PFSK-1 (cell line): ENCODE measurements around the gene ARG2.
A peak's percentile ranks its signal among the peaks of the same experiment; 100 is the strongest.

Experiments used
- FOXP2 ChIP-seq: optimal IDR thresholded peaks from 2 replicates; pipeline ENCODE3; 2011; ENCODE audit warnings: borderline replicate concordance, control low read depth, inconsistent platforms; ENCODE audit not compliant: insufficient read depth; ENCODE audit errors: extremely low read length, extremely low read depth
- POLR2AphosphoS5 ChIP-seq: IDR thresholded peaks from 2 replicates; pipeline ENCODE4 v1.6.1; 2012; ENCODE audit warnings: low read depth, mild to moderate bottlenecking, control low read depth, low read length, moderate library complexity
- SIN3A ChIP-seq: IDR thresholded peaks from 2 replicates; pipeline ENCODE4 v1.6.1; 2012; ENCODE audit warnings: mild to moderate bottlenecking, low read length, moderate library complexity, borderline replicate concordance; ENCODE audit not compliant: insufficient read depth
- TAF1 ChIP-seq: IDR thresholded peaks from 2 replicates; pipeline ENCODE4 v1.6.1; 2012; ENCODE audit warnings: low read length, control low read depth, borderline replicate concordance; ENCODE audit not compliant: insufficient read depth
- TF ChIP-seq, protein P1 (sequence below), 2 experiments: IDR thresholded peaks; 2 replicates each; pipeline versions ENCODE4 v1.6.1 to v1.8.0; 2011 to 2012; ENCODE audit warnings: low read depth in 2 of 2, low read length in 2 of 2, control low read depth in 1 of 2, inconsistent platforms in 1 of 2, mild to moderate bottlenecking in 1 of 2, moderate library complexity in 1 of 2; ENCODE audit not compliant: insufficient read depth in 1 of 2

ARG2 gene

DNA sequence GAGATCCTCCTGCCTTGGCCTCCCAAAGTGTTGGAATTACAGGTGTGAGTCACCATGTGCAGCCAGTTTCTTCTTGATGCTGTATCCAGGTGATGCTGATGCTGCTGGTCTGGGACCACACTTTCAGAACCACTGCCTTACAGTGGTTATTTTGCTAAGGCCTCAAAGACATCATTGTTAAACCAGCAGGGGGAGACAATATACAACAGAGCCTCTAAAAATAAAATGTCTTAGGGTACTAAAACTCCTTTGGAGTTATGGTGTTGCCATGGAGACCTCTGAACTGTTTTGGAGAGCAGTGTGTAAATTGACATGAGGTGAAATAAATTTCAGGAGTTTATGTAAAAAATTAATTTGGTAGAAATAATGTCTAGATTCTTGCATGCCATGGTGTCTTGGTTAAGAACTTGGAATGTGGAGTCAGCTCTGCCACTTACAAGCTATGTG, 1.1 kb upstream of the ARG2 start:
- no peak for TF ChIP-seq SIN3A
- no peak for TF ChIP-seq TAF1
- no peak for TF ChIP-seq FOXP2

DNA sequence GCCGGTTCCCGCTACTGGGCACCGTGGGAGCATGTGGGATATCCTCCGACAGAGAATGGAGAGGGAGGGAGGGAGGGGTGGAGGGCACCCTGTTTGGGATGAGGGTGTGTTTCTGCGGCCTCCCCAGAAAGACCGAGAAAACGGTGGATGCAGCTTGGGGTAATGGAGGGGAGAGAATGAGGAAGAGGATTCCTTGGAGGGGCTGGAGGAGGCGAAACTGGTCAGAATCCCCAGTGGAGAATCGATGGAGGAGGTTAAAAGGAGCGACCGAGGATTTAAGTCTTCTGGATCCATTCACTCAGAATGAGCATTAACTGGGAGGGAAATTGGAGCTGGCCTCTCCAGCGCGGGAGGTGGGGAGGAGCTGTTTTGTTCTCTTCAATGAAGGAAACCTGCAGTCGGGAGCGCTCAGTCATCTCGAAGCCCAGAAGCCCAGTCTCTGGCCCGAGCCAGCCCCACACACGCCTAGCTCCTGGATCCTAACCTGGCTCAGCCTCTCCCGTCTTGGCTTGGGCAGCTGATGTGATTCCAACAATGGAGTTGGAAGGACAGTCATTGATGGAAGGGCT, 581 bp downstream of the ARG2 start:
- no peak for TF ChIP-seq FOXP2
- TF ChIP-seq, protein P1, sequence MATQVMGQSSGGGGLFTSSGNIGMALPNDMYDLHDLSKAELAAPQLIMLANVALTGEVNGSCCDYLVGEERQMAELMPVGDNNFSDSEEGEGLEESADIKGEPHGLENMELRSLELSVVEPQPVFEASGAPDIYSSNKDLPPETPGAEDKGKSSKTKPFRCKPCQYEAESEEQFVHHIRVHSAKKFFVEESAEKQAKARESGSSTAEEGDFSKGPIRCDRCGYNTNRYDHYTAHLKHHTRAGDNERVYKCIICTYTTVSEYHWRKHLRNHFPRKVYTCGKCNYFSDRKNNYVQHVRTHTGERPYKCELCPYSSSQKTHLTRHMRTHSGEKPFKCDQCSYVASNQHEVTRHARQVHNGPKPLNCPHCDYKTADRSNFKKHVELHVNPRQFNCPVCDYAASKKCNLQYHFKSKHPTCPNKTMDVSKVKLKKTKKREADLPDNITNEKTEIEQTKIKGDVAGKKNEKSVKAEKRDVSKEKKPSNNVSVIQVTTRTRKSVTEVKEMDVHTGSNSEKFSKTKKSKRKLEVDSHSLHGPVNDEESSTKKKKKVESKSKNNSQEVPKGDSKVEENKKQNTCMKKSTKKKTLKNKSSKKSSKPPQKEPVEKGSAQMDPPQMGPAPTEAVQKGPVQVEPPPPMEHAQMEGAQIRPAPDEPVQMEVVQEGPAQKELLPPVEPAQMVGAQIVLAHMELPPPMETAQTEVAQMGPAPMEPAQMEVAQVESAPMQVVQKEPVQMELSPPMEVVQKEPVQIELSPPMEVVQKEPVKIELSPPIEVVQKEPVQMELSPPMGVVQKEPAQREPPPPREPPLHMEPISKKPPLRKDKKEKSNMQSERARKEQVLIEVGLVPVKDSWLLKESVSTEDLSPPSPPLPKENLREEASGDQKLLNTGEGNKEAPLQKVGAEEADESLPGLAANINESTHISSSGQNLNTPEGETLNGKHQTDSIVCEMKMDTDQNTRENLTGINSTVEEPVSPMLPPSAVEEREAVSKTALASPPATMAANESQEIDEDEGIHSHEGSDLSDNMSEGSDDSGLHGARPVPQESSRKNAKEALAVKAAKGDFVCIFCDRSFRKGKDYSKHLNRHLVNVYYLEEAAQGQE (IDR thresholded peaks at IDR 0.05; ENCODE audit: insufficient read depth in 1 of 2, low read depth in 2 of 2, low read length in 2 of 2), result no peak
- no peak for TF ChIP-seq POLR2AphosphoS5
- TF ChIP-seq TAF1, result no peak
- no peak for TF ChIP-seq SIN3A

DNA sequence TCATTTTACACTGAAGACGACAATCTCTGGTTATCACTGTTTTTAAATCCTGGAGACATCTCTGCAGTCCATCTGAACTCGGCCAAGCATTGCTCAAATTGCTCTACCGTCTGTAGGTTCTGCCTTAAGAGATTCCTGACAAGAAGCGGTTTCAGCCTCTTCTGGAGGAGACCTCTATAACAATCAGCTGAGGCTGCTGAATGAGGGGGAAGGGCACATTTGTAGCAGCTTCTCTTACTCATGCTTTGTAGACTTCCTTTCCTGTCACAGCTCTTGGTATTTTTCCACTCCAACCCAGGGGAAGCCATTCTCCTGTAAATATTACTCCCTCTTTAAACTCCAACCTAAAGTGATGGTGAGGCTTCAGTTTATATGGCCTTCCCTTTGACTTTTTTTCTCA, 3.0 kb downstream of the ARG2 start:
- TF ChIP-seq SIN3A (peak; percentile 95; the same call in 1 of the 2 replicates), TAF1 (no peak)

DNA sequence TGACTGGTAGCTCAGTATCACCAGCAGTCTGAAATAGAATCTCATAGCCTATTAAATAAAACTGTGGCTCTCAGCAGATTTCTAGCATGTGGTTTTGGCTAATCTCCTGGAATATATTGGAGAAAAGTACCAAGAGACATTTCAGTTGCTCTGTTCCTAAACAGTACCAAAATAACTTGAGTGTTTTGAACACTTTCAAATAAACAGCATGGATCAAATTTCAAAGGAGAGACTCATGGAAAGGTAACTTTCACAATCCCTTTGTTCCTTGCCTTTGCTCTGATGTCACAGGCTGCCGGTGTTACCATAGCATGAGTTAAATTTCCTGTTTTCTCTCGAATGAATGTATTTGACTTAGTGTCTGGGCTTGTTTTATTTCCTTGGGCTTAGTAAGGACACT, 3.4 kb downstream of the ARG2 start:
- no peak for TF ChIP-seq SIN3A
- TF ChIP-seq POLR2AphosphoS5, result no peak
- TF ChIP-seq, protein P1 (IDR thresholded peaks at IDR 0.05; ENCODE audit: insufficient read depth in 1 of 2, low read depth in 2 of 2, low read length in 2 of 2), result no peak
- TF ChIP-seq TAF1, result no peak
- TF ChIP-seq FOXP2, result no peak

DNA sequence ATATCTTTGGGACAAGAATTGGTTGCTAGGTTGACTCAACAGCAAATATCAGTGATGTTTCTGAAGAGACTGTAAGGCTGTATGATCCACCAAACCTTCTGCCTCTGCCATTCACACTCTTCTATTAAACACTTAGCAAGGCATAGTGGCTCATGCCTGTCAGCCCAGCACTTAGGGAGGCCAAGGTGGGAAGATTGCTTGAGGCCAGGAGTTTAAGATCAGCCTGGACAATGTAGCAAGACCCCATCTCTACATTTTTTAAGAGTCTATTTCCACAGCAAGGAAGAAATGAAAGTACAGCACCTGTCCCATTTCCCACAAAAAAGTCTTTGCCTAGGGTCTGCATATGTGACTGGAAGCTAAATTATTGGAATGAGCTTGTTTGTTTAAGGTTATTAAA, 7.8 kb downstream of the ARG2 start:
- TF ChIP-seq, protein P1 (IDR thresholded peaks at IDR 0.05; ENCODE audit: insufficient read depth in 1 of 2, low read depth in 2 of 2, low read length in 2 of 2), result no peak
- TF ChIP-seq POLR2AphosphoS5, result no peak

DNA sequence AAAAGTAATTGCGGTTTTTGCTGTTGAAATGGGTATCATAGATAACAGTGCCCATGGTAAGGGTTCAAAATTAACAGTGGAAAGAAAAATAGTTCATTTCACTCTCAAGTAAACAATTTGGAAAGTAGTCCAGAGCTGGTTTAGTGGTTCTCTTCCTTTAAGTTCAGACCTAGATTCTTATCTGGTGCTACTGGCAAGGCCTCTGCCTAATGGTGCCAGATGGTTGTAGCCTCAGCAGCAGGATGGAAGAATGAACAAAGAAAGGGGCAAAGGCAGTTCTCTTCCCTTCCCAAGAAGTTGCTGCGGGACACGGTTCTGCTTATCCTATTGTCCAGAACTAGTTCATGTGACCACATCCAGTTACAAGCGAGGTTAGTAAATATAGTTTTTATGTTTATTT, 10.5 kb downstream of the ARG2 start:
- no peak for TF ChIP-seq POLR2AphosphoS5
- TF ChIP-seq TAF1, result no peak
- no peak for TF ChIP-seq FOXP2
- TF ChIP-seq, protein P1 (IDR thresholded peaks at IDR 0.05; ENCODE audit: insufficient read depth in 1 of 2, low read depth in 2 of 2, low read length in 2 of 2), result no peak
- TF ChIP-seq SIN3A, result no peak
